Kasumi-1 (cell line): Measurements from ENCODE around the gene SDC3.
A peak's percentile ranks its signal among the peaks of the same experiment; 100 is the strongest.

Experiments
- DNase-seq, 2 experiments: peaks; one replicate each; lab custom pipeline; 2025; lab: John Stamatoyannopoulos, UW

SDC3 gene

DNA sequence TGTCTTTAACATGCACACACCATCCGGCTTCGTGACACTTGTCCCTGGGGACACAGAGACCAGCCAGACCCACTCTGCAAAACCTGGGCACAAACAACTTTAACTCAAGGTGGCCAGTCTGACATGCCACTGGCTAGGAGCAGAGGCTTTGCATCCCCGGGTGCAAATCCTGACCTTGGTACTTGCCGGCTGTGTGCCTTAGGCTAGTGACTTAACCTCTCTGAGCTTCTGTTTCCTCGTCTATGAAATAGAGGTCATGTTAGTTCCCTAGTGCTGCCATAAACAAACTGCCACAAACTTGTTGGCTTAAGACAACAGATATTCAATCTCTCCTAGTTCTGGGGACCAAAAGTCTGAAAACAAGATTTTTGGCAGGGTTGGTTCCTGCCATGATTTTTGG, 60.4 kb downstream of the SDC3 start:
- DNase-seq, result no peak

GRCh38 chr1:30847358-30847972, 61.1 kb downstream of the SDC3 start:
- no peak for DNase-seq

DNA sequence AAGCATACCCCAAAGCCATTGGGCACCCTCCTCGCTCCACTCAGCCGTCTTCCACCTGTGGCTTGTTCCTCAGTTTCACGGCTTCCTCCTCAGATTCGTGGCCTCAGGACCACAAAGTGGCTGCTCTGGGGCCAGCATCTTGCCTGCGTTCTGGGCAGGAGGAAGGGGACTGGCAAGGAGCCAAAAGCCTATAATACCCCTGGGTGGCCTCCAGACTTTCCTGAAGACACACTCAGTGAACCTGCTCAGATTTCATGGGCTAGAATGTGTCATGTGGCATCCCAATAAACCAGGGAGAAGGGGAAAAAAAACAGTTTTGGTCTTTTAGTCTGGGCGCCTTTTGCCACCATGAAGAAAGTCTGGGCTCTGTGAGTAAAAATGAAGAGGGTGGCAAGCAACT, 62.0 kb downstream of the SDC3 start:
- no peak for DNase-seq

GRCh38 chr1:30845904-30846290, 62.7 kb downstream of the SDC3 start:
- DNase-seq, result no peak

- no peak for DNase-seq
Measured at GRCh38 chr1:30845237-30845903, 63.2 kb downstream of the SDC3 start.

DNA sequence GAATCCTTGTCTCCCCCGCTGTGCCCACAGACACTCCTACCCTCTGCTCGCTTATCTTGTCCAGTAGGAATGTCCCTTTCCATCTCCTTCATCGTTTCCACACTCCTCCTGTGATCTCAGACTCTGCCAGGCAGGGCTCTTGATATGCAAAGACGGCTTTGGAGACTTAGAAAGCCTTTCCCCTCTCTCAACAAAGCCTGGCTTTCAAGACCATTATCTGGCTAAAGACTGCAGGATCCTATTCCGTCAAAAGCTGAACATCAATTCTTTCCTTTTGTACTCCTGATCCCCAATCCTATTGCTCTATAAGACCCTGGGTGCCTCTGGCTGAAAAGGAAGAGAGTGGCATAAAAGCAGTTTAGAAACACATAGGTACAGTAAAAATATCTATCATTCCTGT, 63.9 kb downstream of the SDC3 start:
- no peak for DNase-seq

DNA sequence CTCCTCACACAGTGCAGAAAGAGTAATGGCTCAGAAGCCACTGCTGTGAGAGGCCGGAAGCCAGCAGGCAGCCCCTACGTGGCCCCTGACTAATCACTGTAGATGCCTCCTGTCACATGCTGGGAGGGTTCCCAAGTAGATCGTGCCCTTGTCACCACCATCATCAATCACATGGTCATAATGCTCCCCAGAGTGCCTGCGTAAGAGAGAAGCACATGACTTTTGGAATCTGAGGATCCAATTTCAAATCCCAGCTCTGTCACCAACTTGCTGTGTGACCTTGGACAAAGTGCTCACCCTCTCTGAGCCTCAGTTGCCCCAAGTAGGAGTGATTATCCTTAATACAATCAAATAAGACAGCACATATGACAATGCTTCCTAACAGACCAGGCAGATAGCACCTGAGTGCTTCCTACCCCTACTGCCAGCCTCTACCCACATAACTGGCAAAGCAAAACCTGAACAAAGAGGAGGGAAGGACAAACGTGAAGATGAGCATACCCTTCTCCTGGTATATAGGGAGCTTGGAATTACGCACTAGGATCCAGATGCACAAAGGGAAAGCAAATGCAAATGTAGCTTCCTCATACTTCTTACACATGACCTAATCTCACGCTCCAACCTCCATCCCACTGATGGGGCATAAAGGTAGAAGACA, 65.7 kb downstream of the SDC3 start:
- DNase-seq, result no peak

DNA sequence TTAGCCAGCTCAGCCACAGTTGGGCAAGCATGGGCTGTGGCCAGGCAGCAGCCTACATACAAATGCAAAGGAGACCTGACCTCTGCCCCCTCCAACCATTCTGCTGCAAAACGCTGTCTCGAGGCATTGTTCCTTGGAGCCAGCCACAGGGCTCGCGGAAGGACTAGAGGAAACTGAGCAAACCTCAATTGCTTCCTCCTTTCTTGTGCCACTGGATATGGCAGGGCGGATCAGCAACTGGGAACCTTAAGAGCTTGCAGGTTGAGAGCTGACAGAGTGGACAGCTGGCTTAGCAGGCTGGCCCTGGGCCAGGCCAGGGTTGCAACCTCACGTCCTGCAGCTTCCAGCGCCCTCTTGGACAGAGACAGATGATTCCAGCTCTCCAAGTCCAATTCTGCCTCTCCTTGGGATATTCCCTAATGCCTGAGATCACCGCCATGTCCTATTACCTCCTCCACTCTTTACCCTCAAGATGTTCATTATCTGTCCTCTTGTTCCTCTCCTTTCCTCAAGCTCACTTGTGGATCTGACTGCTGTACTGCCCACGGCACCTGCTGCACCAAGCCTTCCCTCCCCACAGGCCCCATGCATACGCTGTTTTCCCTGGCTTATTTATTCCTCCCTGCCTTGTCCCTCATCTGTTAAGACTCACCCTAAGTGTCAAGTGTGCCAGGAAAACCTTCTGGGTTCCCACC, 67.5 kb downstream of the SDC3 start:
- peak; percentile 86 to 88 for DNase-seq

DNA sequence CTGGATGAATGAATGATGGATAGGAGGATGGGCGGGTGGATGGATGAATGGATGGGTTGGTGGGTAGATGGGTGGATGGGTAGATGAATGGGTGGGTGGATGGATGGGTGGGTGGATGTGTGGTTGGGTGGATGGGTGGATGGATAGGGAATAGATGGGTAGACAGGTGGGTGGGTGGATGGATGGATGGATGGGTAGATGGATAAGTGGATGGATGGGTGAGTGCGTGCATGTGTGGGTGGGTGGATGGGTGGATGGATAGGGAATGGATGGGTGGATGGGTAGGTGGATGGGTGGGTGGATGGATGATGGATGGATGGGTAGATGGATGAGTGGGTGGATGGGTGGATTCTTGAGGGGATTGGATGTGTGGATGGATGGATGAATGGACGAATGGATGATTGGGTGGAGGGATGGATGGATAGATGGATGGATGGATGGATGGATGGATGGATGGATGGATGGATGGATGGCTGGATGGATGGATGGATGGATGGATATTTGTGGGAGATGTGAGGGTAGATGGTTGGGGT, 68.7 kb downstream of the SDC3 start:
- no peak for DNase-seq

DNA sequence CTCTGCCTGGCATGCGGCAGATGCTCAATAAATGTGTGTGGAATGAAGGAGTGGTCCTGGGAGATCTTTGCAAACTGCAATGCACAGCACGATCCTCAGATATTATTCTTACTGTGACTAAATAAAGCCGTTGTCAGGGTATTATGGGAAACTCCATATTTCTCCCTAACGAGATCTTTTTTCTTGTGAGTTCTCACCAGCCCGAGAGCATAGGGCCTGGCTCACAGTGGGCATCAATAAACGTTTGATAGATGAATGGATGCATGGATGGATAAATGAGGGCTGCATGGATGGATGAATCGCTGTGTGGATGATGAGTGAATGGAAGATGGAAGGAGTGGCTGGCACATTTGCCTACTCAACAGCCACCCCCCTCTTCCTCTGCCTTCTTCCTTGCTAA, 69.6 kb downstream of the SDC3 start:
- DNase-seq, result no peak

DNA sequence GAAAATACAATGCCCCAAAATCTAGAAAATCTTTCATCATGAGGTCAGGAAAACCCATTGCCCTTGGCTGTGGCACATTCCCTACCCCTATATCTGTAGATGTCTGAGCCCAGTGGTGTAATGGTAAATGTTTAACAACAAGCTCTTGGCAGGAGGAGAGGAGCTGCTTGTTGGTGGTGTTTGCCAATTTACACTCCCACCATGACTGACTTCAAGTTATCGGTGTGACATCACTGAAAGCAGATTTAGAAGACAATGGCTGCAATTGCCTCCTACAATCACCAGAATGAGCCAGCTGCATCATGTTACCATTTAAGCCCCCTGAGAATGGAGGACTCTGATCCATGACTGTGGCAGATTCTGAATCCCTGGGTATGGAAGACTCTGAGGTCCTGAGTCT, 70.9 kb downstream of the SDC3 start:
- DNase-seq, result no peak

- DNase-seq, result no peak
Measured at GRCh38 chr1:30834253-30834652, 74.3 kb downstream of the SDC3 start.

DNA sequence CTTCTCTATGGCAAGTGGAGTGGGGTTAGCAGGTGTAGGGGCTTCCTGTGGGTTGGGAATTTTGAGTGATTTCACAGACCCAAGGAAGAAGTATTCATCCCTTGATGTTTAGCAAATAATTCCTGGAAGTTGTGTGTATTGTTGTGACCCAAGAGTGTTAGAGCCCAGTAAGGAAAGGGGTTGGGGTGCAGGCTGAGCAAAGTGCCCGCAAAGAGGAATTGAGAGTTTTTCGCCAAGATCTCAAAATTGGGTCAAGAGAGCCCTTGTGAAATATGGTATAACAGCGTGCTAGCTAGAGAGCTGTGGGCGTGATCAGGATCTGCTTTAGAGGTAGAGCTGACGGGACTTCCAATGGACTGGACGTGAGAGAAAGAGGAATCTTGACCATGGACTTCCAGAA, 78.0 kb downstream of the SDC3 start:
- DNase-seq, result no peak

GRCh38 chr1:30829889-30830288, 78.7 kb downstream of the SDC3 start:
- DNase-seq, result no peak

- no peak for DNase-seq
Measured at GRCh38 chr1:30824736-30825429, 83.7 kb downstream of the SDC3 start.

DNA sequence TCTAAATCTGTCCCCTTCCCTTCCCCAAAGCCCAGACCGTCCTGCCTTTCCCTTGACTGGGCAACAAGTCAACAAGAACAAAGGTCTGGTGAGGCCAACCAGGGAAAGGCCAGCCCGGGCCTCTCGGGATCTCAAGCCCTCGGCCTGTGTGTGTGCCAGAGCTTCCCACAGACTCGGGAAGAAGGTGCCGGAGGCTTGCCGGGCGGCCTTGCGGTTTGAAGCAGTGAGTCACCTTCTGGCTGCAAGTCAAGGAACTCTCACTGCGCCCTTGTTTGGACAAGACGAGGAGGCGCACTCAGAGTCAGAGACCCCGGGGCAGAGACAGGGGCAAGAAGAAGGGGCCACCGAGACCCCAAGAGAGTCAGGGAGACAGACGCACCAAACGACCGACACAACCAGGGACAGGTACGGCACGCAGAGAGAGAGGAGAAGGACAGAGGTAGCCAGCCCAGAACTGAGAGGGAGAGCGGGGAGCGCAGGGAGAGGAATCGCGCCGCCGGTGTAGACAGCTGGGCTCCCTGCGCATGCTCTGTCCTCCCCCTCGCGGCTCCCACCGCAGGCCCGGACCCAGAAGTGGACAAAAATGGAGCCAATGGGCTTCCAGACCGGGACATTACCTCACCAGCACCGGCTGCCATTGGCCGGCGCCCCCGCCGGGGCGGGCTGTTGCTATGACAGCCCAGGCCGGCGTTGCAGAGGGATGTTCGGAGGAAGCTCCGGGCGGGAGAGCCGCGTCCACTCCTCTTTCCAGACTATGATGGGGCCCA, 84.4 kb downstream of the SDC3 start:
- DNase-seq, result peak; percentile 86 to 88

GRCh38 chr1:30823627-30823968, 85.0 kb downstream of the SDC3 start:
- no peak for DNase-seq

GRCh38 chr1:30822966-30823581, 85.5 kb downstream of the SDC3 start:
- DNase-seq, result no peak

- DNase-seq, result no peak
Measured at GRCh38 chr1:30822006-30822405, 86.6 kb downstream of the SDC3 start.

- DNase-seq, result no peak
Measured at GRCh38 chr1:30820299-30820698, 88.3 kb downstream of the SDC3 start.
